Neural crest cell (in vitro differentiated cells): ENCODE data around the gene CFDP1. TPM values are rescaled to one million over a fixed set of nuclear protein-coding genes. Genes with fewer than 3 reads are reported as not detected.
"Not testable (repeated sequence)": the region's sequence is repeated elsewhere in the genome, so short reads cannot be mapped to it uniquely, and the experiment has no call there.

Source experiments
- DNase-seq: peaks from one replicate; pipeline ENCODE4 v3.0.0; 2021; ENCODE audit warnings: low read depth, mixed read lengths, low spot score
- H3K27ac Mint-ChIP-seq: one replicate; pipeline ENCODE4 v1.8.0; 2021; ENCODE audit warnings: mild to moderate bottlenecking, mixed read lengths; ENCODE audit not compliant: unreplicated experiment
- H3K27me3 Mint-ChIP-seq: 2 replicates; pipeline ENCODE4 v1.8.0; 2021; ENCODE audit warnings: low read depth, mild to moderate bottlenecking, mixed read lengths
- H3K36me3 Mint-ChIP-seq: 2 replicates; pipeline ENCODE4 v1.8.0; 2021; ENCODE audit warnings: low read depth, mild to moderate bottlenecking, mixed read lengths
- H3K4me1 Mint-ChIP-seq: 2 replicates; pipeline ENCODE4 v1.8.0; 2021; ENCODE audit warnings: mixed read lengths
- H3K4me3 Mint-ChIP-seq: one replicate; pipeline ENCODE4 v1.8.0; 2021; ENCODE audit warnings: mild to moderate bottlenecking, mixed read lengths
- H3K9me3 Mint-ChIP-seq: 2 replicates; pipeline ENCODE4 v1.8.0; 2021; ENCODE audit warnings: mixed read lengths
- total RNA-seq: library from RNA; stranded (reverse); gene quantifications from 2 replicates; pipeline ENCODE4 v1.2.1, GENCODE V29; 2021
- TF ChIP-seq, protein P1 (sequence below): fragments of 200-600 bp; sonication (generic); conservative IDR thresholded peaks from 2 replicates; pipeline ENCODE4 v1.5.0; 2021; ENCODE audit warnings: antibody characterized with exemption, mild to moderate bottlenecking

Gene CFDP1
- total RNA-seq, 1 donor from 2014 or later: 99.8 TPM

DNA sequence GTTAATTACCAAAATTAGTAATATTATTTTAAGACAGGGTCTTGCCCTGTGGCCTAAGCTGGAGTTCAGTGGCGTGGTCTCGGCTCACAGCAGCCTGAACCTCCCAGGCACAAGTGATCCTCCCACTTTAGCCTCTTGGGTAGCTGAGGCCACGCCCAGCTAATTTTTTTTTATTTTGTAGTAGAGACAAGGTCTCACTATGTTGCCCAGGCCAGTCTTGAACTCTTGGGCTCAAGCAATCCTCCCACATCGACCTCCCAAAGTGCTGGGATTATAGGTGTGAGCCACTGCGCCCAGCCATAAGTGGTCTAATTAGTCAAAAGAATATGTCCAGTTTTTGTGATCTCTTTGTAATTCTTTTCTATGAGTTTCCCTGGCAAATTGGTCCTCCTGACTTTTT, 12.0 kb upstream of the CFDP1 start:
- H3K36me3 Mint-ChIP-seq: peaks cover 15% of the 10 kb centered on the region
- no peaks in the 10 kb centered on the region for H3K9me3 Mint-ChIP-seq
- DNase-seq: no peak
- TF ChIP-seq, protein P1, sequence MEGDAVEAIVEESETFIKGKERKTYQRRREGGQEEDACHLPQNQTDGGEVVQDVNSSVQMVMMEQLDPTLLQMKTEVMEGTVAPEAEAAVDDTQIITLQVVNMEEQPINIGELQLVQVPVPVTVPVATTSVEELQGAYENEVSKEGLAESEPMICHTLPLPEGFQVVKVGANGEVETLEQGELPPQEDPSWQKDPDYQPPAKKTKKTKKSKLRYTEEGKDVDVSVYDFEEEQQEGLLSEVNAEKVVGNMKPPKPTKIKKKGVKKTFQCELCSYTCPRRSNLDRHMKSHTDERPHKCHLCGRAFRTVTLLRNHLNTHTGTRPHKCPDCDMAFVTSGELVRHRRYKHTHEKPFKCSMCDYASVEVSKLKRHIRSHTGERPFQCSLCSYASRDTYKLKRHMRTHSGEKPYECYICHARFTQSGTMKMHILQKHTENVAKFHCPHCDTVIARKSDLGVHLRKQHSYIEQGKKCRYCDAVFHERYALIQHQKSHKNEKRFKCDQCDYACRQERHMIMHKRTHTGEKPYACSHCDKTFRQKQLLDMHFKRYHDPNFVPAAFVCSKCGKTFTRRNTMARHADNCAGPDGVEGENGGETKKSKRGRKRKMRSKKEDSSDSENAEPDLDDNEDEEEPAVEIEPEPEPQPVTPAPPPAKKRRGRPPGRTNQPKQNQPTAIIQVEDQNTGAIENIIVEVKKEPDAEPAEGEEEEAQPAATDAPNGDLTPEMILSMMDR: no peak
- no peaks in the 10 kb centered on the region for H3K27me3 Mint-ChIP-seq
- H3K4me1 Mint-ChIP-seq: no peaks in the 10 kb centered on the region
- no peak overlapping the region for H3K27ac Mint-ChIP-seq
- no peak overlapping the region for H3K4me3 Mint-ChIP-seq

DNA sequence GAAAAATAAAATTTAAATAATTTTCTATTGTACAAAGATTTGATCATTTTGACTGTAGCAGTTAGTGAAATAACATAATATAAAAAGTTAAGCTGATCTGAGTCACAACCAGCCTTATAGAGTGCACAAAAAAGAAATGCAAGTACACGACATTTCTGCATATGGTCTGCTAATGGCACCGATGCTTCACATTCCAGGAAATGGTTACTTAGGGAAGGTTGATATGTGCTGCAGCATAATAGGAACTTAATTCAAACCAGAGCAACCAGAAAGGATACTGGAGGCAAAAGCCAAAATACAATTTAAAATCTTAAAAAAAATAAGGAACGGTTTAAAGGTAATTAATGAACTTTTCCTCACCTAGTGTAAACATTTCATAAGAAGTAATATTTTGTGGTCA, 10.0 kb upstream of the CFDP1 start:
- Mint-ChIP-seq H3K9me3 (no peaks in the 10 kb centered on the region), H3K4me1 (no peaks in the 10 kb centered on the region), H3K27me3 (no peaks in the 10 kb centered on the region), H3K4me3 (no peak overlapping the region), H3K27ac (no peak overlapping the region), H3K36me3 (peaks cover 11% of the 10 kb centered on the region)
- TF ChIP-seq, protein P1: no peak
- DNase-seq: no peak

DNA sequence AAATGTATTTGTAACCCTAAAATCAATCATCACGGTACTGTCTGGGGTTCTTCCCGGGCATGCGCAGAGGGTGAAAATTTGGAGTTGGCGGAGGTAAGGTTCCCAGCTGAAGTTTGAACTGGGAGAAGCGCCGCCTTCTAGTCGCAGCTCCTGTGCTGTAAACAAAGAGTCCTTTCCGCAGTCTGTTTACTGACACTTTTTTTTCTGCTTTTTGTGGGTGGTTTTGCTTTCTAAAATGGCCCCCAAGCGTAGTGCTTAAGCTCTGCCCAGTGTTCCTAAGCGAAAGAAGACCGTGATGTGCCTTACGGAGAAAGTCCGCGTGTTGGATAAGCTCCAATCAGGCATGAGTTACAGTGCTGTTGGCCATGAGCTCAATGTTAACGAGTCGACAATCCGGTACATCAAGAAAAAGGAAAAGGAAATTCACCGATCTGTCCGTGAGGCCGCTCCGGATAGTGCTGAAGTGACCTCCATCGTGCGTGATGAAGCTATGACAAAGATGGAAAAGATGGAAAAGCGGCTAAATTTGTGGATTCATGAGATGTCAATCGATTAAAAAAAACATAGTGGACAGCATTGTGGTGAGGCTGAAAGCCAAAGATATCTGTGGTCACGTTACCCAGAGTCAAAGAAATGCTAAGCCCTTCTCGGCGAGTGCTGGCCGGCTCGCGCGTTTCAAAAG, 570 bp upstream of the CFDP1 start:
- Mint-ChIP-seq H3K27me3 (no peaks in the 10 kb centered on the region), H3K9me3 (peaks cover 4% of the 10 kb centered on the region), H3K27ac (peak overlapping the region; percentile 95), H3K4me3 (peak overlapping the region; percentile 82), H3K4me1 (peaks cover 23% of the 10 kb centered on the region), H3K36me3 (peaks cover 15% of the 10 kb centered on the region)
- DNase-seq: peak; percentile 41
- TF ChIP-seq, protein P1: no peak

- Mint-ChIP-seq H3K27ac (peak overlapping the region; percentile 51), H3K36me3 (peaks cover 10% of the 10 kb centered on the region), H3K27me3 (no peaks in the 10 kb centered on the region), H3K4me1 (peaks cover 24% of the 10 kb centered on the region), H3K9me3 (no peaks in the 10 kb centered on the region), H3K4me3 (peak overlapping the region; percentile 75)
- TF ChIP-seq, protein P1: no peak
- DNase-seq: no peak
Observed at GRCh38 chr16:75429621-75430403, 3.5 kb downstream of the CFDP1 start.

DNA sequence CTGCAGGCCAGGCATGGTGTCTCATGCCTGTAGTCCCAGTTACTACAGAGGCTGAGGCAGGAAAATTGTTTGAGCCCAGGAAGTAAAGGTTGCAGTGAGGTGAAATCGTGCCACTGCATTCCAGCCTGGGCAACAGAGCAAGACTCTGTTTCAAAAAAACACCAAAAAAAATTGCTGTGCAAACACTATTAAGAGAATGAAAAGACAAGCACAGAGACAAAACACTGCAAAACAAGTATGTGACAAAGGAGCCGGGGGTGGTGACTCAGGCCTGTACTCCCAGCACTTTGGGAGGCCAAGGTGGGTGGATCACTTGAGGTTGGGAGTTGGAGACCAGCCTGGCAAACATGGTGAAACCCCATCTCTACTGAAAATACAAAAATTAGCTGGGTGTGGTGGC, 6.8 kb downstream of the CFDP1 start:
- peaks cover 13% of the 10 kb centered on the region for H3K4me1 Mint-ChIP-seq
- H3K36me3 Mint-ChIP-seq, H3K4me3 Mint-ChIP-seq, H3K27me3 Mint-ChIP-seq, H3K27ac Mint-ChIP-seq, H3K9me3 Mint-ChIP-seq, DNase-seq: not testable (repeated sequence)

DNA sequence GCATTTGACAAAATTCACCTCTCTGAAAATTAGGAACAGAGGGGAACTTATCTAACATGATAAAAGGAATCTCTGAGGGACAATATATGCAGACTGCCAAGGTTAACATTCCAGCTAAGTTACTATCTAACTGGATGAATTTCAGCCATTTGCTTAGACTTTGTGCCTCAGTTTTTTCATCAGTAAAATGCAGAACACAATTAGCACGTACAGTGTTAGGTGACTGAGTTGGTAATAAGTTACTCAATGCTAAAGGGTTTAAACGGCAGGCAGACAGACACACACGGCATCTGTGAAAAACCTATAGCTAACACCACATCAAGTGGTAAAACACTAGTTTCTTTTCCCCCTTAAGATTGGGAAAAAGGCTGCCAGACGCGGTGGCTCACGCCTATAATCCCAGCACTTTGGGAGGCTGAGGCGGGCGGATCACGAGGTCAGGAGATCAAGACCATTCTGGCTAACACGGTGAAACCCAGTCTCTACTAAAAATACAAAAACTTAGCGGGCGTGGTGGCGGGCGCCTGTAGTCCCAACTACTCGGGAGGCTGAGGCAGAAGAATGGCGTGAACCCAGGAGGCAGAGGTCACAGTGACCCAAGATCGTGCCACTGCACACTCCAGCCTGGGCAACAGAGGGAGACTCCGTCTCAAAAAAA, 9.1 kb downstream of the CFDP1 start:
- H3K36me3 Mint-ChIP-seq, DNase-seq, H3K4me3 Mint-ChIP-seq, H3K9me3 Mint-ChIP-seq, H3K27me3 Mint-ChIP-seq: not testable (repeated sequence)
- H3K27ac Mint-ChIP-seq: peak overlapping the region; percentile 35
- peaks cover 26% of the 10 kb centered on the region for H3K4me1 Mint-ChIP-seq
